Immature natural killer cell (primary cell): ENCODE data around the gene UFL1. TPM values are rescaled to one million over a fixed set of nuclear protein-coding genes. Genes with fewer than 3 reads are reported as not detected.

Experiments used
- polyA plus RNA-seq, 3 donors: library from polyadenylated mRNA; unstranded; fragments of 300-500 nt; fragmentation: Illumina TruSeq; gene quantifications; one replicate each; pipeline ENCODE4 v1.2.3, GENCODE V29; 2021

The UFL1 gene
- polyA plus RNA-seq, 3 donors from 2014 or later, result 11.3 to 19.8 (median 14.2) TPM

Other genes with a start within 250 kb of the UFL1 start
- not detected for gene FHL5, start 41.3 kb downstream of the UFL1 start, polyA plus RNA-seq